ENCODE data around the gene MATCAP1. TPM values are rescaled to one million over a fixed set of nuclear protein-coding genes. Genes with fewer than 3 reads are reported as not detected.

The MATCAP1 gene
- total and polyA plus RNA-seq, 2 of the 8 experiments (the other 6 are each of a cell fraction or from before 2014, with no cell fraction given), result 22.9 to 27.5 TPM

- TF ChIP-seq, protein P1, sequence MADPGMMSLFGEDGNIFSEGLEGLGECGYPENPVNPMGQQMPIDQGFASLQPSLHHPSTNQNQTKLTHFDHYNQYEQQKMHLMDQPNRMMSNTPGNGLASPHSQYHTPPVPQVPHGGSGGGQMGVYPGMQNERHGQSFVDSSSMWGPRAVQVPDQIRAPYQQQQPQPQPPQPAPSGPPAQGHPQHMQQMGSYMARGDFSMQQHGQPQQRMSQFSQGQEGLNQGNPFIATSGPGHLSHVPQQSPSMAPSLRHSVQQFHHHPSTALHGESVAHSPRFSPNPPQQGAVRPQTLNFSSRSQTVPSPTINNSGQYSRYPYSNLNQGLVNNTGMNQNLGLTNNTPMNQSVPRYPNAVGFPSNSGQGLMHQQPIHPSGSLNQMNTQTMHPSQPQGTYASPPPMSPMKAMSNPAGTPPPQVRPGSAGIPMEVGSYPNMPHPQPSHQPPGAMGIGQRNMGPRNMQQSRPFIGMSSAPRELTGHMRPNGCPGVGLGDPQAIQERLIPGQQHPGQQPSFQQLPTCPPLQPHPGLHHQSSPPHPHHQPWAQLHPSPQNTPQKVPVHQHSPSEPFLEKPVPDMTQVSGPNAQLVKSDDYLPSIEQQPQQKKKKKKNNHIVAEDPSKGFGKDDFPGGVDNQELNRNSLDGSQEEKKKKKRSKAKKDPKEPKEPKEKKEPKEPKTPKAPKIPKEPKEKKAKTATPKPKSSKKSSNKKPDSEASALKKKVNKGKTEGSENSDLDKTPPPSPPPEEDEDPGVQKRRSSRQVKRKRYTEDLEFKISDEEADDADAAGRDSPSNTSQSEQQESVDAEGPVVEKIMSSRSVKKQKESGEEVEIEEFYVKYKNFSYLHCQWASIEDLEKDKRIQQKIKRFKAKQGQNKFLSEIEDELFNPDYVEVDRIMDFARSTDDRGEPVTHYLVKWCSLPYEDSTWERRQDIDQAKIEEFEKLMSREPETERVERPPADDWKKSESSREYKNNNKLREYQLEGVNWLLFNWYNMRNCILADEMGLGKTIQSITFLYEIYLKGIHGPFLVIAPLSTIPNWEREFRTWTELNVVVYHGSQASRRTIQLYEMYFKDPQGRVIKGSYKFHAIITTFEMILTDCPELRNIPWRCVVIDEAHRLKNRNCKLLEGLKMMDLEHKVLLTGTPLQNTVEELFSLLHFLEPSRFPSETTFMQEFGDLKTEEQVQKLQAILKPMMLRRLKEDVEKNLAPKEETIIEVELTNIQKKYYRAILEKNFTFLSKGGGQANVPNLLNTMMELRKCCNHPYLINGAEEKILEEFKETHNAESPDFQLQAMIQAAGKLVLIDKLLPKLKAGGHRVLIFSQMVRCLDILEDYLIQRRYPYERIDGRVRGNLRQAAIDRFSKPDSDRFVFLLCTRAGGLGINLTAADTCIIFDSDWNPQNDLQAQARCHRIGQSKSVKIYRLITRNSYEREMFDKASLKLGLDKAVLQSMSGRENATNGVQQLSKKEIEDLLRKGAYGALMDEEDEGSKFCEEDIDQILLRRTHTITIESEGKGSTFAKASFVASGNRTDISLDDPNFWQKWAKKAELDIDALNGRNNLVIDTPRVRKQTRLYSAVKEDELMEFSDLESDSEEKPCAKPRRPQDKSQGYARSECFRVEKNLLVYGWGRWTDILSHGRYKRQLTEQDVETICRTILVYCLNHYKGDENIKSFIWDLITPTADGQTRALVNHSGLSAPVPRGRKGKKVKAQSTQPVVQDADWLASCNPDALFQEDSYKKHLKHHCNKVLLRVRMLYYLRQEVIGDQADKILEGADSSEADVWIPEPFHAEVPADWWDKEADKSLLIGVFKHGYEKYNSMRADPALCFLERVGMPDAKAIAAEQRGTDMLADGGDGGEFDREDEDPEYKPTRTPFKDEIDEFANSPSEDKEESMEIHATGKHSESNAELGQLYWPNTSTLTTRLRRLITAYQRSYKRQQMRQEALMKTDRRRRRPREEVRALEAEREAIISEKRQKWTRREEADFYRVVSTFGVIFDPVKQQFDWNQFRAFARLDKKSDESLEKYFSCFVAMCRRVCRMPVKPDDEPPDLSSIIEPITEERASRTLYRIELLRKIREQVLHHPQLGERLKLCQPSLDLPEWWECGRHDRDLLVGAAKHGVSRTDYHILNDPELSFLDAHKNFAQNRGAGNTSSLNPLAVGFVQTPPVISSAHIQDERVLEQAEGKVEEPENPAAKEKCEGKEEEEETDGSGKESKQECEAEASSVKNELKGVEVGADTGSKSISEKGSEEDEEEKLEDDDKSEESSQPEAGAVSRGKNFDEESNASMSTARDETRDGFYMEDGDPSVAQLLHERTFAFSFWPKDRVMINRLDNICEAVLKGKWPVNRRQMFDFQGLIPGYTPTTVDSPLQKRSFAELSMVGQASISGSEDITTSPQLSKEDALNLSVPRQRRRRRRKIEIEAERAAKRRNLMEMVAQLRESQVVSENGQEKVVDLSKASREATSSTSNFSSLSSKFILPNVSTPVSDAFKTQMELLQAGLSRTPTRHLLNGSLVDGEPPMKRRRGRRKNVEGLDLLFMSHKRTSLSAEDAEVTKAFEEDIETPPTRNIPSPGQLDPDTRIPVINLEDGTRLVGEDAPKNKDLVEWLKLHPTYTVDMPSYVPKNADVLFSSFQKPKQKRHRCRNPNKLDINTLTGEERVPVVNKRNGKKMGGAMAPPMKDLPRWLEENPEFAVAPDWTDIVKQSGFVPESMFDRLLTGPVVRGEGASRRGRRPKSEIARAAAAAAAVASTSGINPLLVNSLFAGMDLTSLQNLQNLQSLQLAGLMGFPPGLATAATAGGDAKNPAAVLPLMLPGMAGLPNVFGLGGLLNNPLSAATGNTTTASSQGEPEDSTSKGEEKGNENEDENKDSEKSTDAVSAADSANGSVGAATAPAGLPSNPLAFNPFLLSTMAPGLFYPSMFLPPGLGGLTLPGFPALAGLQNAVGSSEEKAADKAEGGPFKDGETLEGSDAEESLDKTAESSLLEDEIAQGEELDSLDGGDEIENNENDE (IDR thresholded peaks at IDR 0.05; ENCODE audit: insufficient replicate concordance, low read length), result no peak
- TF ChIP-seq BCL11A (IDR thresholded peaks at IDR 0.05; ENCODE audit: low read depth in 2 of 2, low read length in 2 of 2) (no peak), MAFK (IDR thresholded peaks at IDR 0.05; ENCODE audit: low read depth, low read length) (no peak), SUZ12 (IDR thresholded peaks at IDR 0.05; ENCODE audit: low read length) (peak; percentile 78), HDAC2 (IDR thresholded peaks at IDR 0.05; ENCODE audit: borderline replicate concordance in 1 of 2, low read depth in 2 of 2, low read length in 2 of 2) (no peak), MAX (IDR thresholded peaks at IDR 0.05) (peak; percentile 49), RXRA (IDR thresholded peaks at IDR 0.05; ENCODE audit: insufficient read depth, low read depth, low read length) (no peak), ATF3 (IDR thresholded peaks at IDR 0.05; ENCODE audit: insufficient read depth, low read depth, low read length) (no peak)
Measured at GRCh38 chr16:67155295-67156142, 28.2 kb downstream of the MATCAP1 start (continued).
